Measurements from ENCODE around the gene PFKFB3.
"Not testable (repeated sequence)": the region's sequence is repeated elsewhere in the genome, so short reads cannot be mapped to it uniquely, and the experiment has no call there.

The PFKFB3 gene

GRCh38 chr10:6236349-6237198 is 33.8 kb downstream of the PFKFB3 start:
- DNase-seq (ENCODE audit: low spot score): no peak

GRCh38 chr10:6237199-6237530 is 34.4 kb downstream of the PFKFB3 start:
- DNase-seq (ENCODE audit: low spot score): no peak

- not testable (repeated sequence) for DNase-seq (ENCODE audit: low spot score)
These were observed 36.0 kb downstream of the PFKFB3 start for GRCh38 chr10:6238587-6239212.

- DNase-seq (ENCODE audit: low spot score): peak; percentile 95
These were observed 36.7 kb downstream of the PFKFB3 start for GRCh38 chr10:6239213-6239991.

GRCh38 chr10:6240254-6240653 is 37.5 kb downstream of the PFKFB3 start:
- DNase-seq (ENCODE audit: low spot score): no peak

GRCh38 chr10:6242089-6242488 is 39.4 kb downstream of the PFKFB3 start:
- DNase-seq (ENCODE audit: low spot score): no peak

GRCh38 chr10:6244510-6244909 is 41.8 kb downstream of the PFKFB3 start:
- no peak for DNase-seq (ENCODE audit: low spot score)

- DNase-seq (ENCODE audit: low spot score): no peak
These were observed 44.4 kb downstream of the PFKFB3 start for GRCh38 chr10:6247041-6247712.

- DNase-seq (ENCODE audit: low spot score): not testable (repeated sequence)
These were observed 46.2 kb downstream of the PFKFB3 start for GRCh38 chr10:6248908-6249307.

- DNase-seq (ENCODE audit: low spot score): no peak
These were observed 47.0 kb downstream of the PFKFB3 start for GRCh38 chr10:6249698-6250097.

- DNase-seq (ENCODE audit: low spot score): no peak
These were observed 48.0 kb downstream of the PFKFB3 start for GRCh38 chr10:6250745-6251144.

GRCh38 chr10:6254201-6254600 is 51.5 kb downstream of the PFKFB3 start:
- no peak for DNase-seq (ENCODE audit: low spot score)

GRCh38 chr10:6255548-6256061 is 52.9 kb downstream of the PFKFB3 start:
- DNase-seq (ENCODE audit: low spot score): no peak

- no peak for DNase-seq (ENCODE audit: low spot score)
These were observed 53.7 kb downstream of the PFKFB3 start for GRCh38 chr10:6256439-6256838.

- DNase-seq (ENCODE audit: low spot score): no peak
These were observed 56.4 kb downstream of the PFKFB3 start for GRCh38 chr10:6259153-6259552.

GRCh38 chr10:6260843-6261242 is 58.1 kb downstream of the PFKFB3 start:
- no peak for DNase-seq (ENCODE audit: low spot score)

GRCh38 chr10:6267941-6268340 is 65.2 kb downstream of the PFKFB3 start:
- DNase-seq (ENCODE audit: low spot score): no peak

GRCh38 chr10:6269432-6269831 is 66.7 kb downstream of the PFKFB3 start:
- DNase-seq (ENCODE audit: low spot score): no peak

- DNase-seq (ENCODE audit: low spot score): no peak
These were observed 67.5 kb downstream of the PFKFB3 start for GRCh38 chr10:6269953-6270867.

GRCh38 chr10:6270951-6271350 is 68.2 kb downstream of the PFKFB3 start:
- DNase-seq (ENCODE audit: low spot score): no peak

- no peak for DNase-seq (ENCODE audit: low spot score)
These were observed 68.9 kb downstream of the PFKFB3 start for GRCh38 chr10:6271663-6272062.

Measured in SW480 (cell line).